ENCODE results near the gene GHR.

GHR gene

DNA sequence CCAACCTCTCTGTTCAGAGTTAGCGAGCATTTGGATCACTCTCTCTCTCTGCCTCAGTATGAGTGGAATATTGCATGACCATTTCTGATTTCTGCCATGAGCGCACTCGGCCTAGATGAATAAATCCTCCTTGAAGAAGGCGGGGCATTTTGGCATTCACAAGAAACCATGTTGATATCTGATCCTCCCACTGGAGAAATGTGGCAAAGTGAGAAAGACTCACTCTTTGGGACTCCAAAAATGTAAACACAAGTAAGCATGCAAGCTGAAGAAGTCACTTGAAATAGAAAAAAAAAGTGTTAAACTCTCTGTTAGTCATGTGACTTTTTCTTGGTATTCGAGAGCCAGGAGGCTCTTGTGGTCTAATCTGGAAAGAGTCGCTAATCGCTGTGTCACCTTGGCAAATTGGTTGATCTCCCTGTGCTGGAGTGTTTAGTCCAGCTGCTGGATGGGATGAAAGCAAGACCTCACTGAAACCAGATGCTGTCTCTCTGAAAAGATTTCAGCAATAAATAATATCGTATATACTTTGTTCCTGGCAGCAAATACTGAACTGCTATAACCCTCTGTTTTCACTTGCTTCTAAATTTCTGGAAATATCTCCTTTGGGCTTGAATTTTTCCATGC lies 95.5 kb downstream of the GHR start:
- DNase-seq, result no peak

DNA sequence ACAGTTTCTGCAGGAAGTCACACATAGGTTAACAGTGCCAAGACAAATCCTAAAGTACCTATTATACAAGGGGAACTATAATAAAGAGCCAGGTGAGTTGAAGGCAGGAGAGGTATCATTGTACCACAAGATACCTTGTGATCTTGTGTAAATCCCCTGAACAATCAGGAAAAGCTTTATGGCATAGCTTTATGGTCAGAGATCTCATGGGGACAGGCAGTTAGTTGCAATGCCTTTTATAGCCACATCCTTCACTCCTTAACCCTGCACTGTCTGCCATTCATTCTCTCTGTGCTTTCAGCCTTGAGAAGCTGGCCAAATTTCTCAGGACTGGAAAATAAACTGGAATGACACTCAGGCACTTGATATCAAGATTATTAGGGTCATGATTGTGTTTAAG lies 97.0 kb downstream of the GHR start:
- DNase-seq, result no peak

DNA sequence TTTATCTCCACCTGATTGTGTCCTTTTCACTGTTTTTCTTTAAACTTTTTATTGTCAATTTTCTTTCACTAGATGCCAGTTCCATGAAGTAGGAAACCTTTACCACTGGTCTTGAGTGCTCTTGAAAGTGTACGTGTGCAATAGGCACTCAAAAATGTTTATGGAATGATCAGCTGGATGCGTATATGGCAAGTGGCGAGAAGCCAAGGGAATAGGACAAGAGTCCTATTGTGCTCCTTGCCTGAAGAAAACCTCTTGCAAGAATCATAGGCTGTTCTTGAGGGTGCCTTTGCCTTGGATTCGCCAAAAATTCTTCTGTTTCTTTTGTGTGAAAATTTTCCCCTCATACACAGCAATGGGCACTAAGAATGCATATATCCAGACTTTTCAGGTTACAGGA lies 97.7 kb downstream of the GHR start:
- DNase-seq, result no peak

DNA sequence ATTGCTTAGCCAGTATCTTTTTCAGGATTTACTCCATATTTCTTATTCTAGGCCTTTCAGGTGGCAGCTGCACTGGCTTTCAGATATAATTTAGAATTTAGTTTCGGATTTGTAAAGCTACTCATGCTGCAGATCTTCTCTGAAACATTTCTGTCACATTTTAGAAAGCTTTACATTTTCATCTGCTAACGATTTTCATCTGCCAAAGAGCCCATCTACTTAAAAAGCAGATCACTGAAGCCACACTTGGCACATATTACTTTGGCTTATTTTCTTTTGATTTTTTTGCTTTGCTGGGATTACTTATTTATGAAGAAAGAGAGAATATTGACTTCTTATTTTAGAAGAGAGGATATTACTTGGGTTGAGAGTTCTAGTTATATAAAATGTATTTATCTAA lies 98.2 kb downstream of the GHR start:
- DNase-seq, result no peak

DNA sequence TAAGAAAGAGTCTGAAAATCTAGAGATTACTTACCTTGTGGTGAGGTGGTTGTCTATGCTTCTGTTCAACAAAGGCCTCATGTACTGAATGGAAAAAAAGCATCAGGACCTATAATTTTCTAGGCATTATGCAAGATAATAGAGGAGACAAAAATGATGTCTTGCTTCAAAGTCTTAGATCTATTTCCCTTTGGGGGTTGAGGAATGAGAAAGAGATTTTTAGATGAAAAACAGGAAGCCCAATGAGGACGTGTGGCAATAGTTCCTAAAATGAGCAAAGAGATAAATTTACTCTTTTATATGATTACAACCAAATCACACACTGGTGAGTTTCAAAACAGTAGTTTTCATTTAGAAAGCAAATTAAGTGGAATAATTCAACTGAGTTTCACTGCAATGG lies 99.5 kb downstream of the GHR start:
- no peak for DNase-seq

DNA sequence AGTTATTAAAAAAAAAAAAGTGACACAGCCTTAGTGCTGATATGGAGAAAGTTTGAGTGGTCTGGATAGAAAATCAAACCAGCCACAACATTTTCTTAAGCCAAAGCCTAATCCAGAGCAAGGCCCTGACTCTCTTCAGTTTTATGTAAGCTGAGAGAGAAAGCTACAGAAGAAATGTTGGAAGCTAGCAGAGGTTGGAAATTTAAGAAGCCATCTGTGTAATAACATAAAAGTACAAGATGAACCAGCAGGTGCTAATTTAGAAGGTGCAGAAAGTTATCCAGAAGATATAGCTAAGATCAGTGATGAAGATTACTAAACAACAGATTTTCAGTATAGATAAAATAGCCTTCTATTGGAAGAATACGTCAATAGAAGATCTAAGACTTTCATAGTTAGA lies 102.9 kb downstream of the GHR start:
- no peak for DNase-seq

DNA sequence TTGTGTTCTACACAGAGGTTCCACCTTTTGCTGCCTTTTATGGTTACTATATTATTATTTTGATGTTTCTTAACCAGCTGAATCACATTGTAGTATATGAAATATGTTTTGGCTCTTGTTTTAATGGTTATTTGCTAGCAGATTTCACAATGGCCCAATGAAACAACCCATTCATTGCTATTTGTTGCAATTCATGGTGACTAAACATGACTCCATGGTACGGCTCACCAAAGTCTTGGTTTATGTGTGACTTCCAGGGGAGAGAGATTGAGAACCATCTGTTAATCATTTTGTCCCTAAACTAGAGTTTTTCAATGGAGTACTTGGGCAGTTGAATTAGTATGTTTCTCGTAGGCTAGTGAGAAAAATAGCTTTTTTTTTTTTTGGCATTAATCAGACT lies 108.4 kb downstream of the GHR start:
- no peak for DNase-seq

DNA sequence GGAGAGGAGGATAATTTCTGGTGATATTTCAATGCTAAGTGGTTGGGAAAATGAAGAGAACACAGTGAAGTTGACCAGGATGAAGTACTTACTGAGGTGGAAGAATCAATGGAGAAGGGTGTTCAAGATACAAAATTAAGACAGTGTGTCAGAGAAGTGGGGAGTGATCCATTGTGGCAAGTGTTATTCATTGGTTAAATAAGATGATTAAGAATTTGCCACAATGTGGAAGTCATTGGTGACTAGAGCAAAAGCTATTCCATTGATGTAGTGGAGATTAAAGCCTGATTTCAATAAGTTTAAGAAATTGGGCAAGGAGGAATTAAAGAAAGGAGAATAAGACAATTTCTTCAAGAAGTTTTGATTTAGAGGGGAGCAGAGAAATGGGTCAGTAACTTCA lies 118.9 kb downstream of the GHR start:
- DNase-seq, result no peak

DNA sequence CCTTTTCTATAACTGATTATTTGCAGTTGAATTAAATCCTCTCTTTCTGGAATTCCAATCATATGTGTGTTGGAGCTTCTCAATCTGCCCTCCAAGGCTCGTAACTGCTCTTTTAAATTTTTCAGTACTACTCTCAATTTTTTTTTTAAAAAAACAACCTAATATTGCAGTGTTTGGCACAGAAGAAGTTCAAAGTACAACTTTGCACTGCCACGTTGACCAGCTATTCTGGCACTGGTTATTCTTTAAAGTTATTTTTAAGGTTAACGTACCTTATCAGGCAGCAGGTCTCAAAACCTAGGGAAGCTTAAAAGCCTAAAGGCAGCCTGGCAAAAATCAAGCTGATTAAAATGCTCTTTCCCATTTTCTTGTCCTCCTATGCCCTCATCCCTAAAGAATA lies 120.5 kb downstream of the GHR start:
- DNase-seq, result no peak

DNA sequence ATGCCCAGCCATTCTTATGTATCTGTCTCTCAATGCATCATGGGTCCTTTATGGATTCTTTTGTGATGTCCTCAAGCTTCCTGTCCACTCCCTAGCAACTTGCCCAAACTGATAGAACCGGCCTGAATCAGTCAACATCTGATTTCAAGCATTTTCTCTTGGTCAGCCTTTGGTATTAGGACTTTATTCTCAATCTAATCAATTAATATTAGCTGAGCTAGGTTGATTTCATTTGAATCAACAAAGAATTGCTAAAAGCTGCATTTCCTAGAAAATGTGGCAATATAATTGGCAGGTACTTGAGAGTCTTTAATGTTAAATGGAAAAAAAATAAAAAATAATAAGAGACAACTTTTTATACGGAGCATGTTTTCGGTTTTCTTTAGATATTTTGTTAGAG lies 121.8 kb downstream of the GHR start:
- no peak for DNase-seq

DNA sequence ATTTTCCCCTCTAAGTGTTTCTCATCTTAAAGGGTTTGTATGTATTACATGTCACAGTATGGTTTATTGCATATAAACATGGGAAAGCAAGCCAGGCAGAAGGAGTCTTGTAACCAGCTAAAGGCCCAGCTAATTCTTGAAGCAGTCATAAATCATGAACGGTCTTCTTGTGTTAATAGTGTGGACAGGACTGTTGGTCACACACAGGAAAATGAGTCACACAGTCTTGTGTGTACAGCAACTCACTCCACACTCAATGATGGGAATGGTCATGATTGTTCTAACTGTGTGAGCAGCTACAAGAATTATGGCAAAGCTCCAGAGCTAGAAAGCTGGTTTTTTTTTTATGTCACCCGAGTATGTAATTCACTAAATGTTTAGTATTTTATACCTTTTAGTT lies 123.9 kb downstream of the GHR start:
- DNase-seq, result no peak

DNA sequence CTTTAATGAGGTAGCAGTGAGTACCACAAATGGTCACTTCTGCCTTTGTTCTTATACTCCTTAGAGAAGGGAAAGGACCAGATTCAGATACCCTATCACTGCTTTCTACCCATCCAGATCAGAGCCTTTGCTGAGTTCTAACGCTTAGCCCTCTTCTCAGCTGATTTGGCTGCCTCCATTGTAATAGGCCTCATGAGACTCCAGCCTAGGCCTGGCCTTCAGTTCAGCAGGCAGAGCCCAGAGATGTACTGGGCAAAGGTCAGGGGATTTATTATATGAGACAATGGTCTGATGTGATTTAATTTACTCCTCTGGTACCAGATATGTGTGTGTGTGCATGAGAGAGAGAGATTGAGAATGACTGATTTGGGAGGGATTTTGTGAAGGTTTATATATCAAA lies 124.7 kb downstream of the GHR start:
- no peak for DNase-seq

DNA sequence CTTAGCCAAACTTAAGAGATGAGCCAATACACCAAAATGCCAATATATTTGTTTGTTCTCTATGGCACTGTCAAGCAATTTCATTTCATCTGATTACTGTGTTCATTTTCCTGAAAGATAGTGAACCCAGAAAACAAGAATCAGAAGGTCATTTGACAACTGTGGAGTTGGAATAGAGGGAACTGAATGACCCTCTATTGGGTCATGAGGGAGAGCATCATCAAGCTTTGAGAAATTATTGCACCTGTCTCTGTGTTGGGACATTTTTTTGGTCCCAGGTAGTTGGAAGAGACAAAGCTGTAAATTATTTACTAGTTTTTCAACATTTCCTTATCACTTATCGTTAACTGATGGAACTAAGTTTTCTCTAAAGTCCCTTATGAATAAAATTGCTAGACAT lies 129.4 kb downstream of the GHR start:
- no peak for DNase-seq

DNA sequence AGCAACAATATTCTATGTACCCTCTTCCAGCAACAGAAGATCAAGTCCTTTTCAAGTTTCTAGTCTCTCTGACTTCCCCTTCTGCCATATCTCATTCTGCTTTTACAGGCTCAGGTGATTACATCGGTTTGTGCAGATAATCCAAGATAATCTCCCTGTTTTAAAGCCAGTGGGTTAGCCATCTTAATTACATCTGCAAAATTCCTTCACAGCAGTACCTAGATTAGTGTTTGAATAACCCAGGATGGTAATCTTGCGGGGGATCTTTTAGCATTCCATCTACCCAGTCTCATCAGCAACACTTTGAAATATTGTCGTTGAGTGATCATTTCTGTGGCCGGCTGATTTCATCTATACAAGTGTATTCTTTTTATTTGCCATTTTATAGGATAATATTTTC lies 130.2 kb downstream of the GHR start:
- DNase-seq, result no peak

DNA sequence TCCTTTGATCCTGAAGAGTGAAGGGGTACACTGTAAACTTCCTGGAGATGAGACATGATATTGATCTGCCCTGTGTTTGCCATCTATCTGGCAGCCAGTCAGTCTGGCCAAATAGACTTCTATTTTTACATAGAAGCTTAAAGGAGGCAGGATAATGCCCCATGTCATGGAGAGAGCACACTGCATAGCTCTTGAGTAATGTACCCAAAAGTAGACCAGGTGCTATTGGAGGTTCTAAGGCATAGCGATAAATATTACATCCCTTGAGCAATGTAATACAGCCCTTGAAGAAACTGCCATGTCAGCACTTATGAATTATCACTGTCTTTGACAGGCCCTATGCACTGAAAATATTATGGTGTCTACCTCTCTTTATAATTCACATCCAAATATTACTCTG lies 131.8 kb downstream of the GHR start:
- DNase-seq, result no peak

DNA sequence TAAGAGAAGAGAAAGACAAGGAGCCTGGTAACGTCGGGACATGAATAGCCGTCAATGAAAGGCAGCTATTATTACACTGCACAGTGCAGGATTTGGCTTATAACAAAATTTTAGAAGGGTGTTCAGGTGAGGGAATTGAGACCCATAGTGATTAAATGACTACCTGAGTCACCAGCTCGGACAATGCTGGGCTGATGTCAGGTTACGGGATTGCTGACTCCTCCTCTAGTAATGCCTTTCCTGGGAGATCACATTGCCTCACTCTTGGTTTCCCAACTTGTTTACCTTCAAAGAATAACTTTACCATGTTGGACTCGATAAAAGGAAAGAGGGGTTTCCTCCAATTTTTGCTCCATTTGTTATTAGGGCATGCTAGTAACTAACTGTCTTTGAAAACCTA lies 132.6 kb downstream of the GHR start:
- DNase-seq, result no peak

DNA sequence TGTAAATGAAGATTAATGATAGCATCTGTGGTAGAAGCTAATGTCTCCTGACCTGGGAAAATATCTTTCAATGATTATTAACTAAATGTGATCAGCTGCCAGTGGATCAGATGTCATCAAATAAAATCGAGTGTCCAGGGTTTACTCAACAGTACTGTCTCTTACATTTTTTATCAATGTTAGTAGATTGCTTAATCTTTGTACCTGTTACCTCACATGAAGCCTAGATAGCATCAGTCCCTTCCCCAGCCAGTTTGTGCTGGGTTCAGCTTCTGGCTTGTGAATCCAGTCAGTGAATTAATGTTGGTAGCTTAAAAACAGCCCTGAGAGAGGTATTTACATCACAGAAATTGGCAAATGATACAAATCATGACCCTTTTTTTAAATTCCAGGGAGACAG lies 134.4 kb downstream of the GHR start:
- no peak for DNase-seq

DNA sequence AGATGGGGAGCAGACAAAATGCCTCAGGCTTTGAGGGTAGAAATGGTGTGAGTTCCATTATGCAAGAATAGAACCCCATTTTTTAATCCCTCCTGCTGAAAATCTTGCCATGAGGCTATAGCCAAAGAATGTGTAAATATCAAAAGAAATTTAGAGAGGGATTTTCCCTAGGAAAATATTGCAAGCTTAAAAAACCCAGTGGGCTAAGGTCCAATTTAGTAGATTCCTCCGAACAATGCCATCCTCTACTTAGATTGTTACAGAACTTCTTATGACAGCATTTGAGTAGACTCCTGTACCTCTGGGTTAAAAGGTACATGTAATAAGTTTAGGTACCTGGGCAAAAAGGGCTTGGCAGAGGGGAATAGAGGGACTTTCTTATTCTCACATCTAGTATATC lies 138.4 kb downstream of the GHR start:
- DNase-seq, result no peak

DNA sequence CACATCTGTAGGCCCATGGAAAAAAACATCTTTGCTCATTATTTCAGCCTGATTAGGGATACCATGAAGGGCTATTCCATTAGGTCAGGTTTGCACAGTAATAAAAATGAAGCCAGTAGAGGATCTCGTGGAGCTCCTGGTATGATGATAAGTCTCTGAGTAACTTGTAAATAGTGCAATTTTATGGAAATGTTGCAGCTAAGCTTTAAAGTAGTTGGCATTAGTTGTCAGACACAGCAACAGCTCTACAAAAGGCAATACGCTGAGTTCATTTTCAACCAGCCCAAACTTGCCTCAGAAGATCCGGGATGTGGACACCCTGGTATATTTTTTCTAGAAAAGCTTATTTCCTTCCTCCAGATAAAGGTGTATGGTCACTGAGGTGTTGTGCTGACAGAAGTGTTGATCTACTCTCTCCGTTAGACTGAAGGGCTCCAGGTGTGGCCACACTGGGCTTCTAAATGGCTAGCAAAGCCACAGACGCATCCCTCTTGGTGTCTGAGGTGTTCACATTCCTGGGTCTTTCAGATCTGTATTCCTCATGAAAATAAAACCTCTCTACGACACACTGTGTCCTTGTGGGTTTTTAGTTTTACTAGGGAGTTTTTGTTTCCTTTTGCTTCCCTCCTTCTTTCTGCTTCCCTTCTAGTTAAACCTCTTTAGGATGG lies 141.6 kb downstream of the GHR start:
- no peak for DNase-seq

DNA sequence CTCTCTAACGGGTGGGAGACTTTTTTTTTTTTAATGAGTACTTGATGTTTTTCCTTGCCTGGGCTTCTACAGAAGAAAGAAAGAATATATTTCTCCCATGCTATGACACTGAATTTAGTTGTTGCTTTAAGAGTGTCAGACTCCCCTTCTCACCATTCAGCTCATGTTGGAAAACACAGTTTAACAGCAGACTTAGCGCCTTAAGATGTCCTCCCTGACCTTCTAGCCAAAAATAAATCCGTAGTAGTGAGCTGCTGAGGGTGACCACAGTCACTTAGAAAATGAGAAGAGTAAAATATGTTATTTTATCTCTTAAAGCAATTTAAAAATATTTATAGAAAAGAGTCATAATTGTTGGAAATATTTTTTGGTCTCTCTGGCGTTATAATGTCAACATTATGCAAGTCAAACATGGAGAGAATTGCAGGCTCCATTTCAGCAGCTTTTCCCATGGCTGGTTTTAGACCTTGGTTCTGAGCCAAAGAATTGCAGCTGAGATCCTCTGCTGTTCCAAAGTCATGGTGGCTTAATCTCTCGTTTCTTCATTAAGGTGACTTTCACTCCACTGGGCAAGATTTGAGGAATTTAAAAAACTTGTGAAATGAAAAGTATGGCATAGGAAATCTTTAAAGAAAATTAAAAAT lies 143.5 kb downstream of the GHR start:
- no peak for DNase-seq

DNA sequence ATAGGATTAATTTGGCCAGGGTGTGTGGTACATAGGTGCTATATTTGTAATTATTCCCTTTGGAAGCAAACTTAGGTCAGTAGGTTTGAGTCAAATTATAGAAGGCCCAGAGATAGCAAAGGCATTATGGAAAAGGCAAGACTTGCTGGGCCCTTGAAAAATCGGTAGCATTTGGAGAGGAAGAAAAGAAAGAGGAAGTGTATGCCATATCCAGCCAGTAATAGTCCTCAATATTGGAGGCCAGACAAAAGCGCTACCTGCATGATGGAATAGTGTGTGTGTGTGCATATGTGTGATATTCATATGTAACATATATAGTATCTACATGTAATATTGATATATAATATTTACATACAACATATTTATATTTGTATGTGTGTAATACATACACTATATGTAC lies 146.1 kb downstream of the GHR start:
- DNase-seq, result no peak

DNA sequence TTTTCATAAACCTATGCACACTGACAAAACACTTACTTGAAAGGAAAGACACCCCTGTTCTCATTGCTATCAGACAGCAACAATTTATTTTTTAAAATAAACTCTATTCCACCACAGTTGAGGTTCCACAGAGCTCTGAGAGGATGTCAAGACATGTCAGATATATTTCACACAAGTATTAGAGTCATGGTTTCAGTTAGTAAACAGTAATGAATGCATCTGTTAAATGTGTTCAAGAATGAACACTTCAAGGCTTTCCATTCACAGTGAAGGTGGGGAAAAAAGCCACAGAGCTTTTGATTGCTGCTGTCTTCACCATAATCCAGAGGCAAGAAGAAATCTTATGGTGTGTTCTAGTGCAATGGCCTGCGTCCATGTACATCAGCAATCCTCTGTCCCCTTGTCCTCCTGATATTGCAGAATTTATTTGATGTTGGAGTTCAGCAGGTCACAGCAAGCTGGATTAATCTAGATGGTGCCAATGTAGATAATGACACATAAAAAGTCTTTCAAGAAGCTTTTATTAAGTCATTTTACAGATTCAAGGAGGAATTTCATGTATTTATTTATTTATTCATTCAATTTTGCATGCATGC lies 146.8 kb downstream of the GHR start:
- no peak for DNase-seq

DNA sequence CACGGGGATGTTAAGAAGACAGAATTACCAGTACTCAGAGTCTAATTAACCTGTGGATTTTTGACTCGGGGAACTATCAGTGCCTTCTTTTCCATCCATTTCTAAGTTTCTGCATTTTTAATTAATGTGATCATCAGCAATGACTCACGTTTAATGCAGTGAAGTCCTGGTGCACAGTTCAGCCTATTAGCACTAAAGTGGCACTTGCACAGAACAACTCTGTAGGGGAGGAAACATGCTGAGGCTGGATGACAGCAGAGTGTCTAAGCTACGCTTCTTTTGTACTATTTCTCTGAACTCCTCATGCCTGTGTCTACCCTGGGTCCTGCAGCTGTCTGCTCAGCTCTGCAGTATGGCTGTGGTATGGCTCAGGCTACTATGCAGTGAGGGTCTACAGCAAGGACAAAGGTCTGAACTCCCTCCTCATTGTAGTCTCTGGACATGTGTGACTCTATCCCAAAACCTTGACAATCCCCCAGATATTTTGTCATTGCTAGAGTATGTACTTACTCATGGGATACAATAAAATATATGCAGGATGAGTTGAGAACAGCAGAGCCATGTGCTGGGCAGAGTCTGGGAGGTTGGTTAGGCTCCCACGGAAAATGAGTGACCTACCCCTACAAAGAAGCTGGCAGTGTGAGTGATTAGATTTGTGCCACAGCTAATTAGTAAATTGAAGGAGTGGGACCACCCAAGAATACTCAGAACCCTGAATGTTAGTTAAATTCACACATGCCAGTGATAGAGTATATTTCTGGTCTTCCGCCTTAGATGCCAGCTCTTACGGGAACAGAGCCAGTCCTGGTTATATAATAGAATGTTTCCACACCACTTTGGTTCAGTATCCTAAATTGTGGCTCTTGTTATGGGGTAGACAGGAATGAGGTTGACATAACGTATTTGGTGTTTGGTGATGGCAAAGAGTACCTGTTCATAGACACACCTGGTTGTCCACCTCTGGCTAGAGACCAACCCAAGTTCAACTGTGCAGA lies 148.0 kb downstream of the GHR start:
- no peak for DNase-seq

All from activated gamma-delta T cell treated with Interleukin-2 at 50 U/mL for 16 hours (primary cell).